ENCODE results near the gene ANKMY1. TPM values are rescaled to one million over a fixed set of nuclear protein-coding genes. Genes with fewer than 3 reads are reported as not detected.

Gene ANKMY1
- total RNA-seq, 2 experiments from 2014 or later = 13.3 to 15.9 TPM

GRCh38 chr2:240598311-240598911 is 40.6 kb upstream of the ANKMY1 start:
- no peak overlapping the region for H3K27ac Mint-ChIP-seq
- no peaks in the 10 kb centered on the region for H3K9me3 Mint-ChIP-seq
- no peaks in the 10 kb centered on the region for H3K27me3 Mint-ChIP-seq
- no peaks in the 10 kb centered on the region for H3K36me3 Mint-ChIP-seq
- no peaks in the 10 kb centered on the region for H3K4me1 Mint-ChIP-seq
- DNase-seq = no peak
- H3K4me3 Mint-ChIP-seq = no peak overlapping the region

GRCh38 chr2:240597419-240598181 is 39.8 kb upstream of the ANKMY1 start:
- no peak for DNase-seq
- Mint-ChIP-seq H3K9me3 (no peaks in the 10 kb centered on the region), H3K4me3 (no peak overlapping the region), H3K36me3 (no peaks in the 10 kb centered on the region), H3K4me1 (no peaks in the 10 kb centered on the region), H3K27ac (no peak overlapping the region), H3K27me3 (no peaks in the 10 kb centered on the region)

GRCh38 chr2:240597054-240597418 is 39.2 kb upstream of the ANKMY1 start:
- no peaks in the 10 kb centered on the region for H3K9me3 Mint-ChIP-seq
- no peaks in the 10 kb centered on the region for H3K27me3 Mint-ChIP-seq
- DNase-seq = no peak
- H3K4me3 Mint-ChIP-seq = no peak overlapping the region
- no peak overlapping the region for H3K27ac Mint-ChIP-seq
- H3K36me3 Mint-ChIP-seq = no peaks in the 10 kb centered on the region
- no peaks in the 10 kb centered on the region for H3K4me1 Mint-ChIP-seq

GRCh38 chr2:240596491-240596931 is 38.7 kb upstream of the ANKMY1 start:
- Mint-ChIP-seq H3K9me3 (no peaks in the 10 kb centered on the region), H3K4me3 (no peak overlapping the region), H3K27me3 (no peaks in the 10 kb centered on the region), H3K36me3 (no peaks in the 10 kb centered on the region), H3K27ac (no peak overlapping the region), H3K4me1 (no peaks in the 10 kb centered on the region)
- DNase-seq = no peak

- no peaks in the 10 kb centered on the region for H3K9me3 Mint-ChIP-seq
- H3K36me3 Mint-ChIP-seq = no peaks in the 10 kb centered on the region
- H3K4me3 Mint-ChIP-seq = no peak overlapping the region
- H3K27me3 Mint-ChIP-seq = no peaks in the 10 kb centered on the region
- no peaks in the 10 kb centered on the region for H3K4me1 Mint-ChIP-seq
- no peak overlapping the region for H3K27ac Mint-ChIP-seq
- DNase-seq = no peak
Measured at GRCh38 chr2:240596080-240596460, 38.3 kb upstream of the ANKMY1 start.

GRCh38 chr2:240595381-240596079 is 37.7 kb upstream of the ANKMY1 start:
- Mint-ChIP-seq H3K27me3 (no peaks in the 10 kb centered on the region), H3K27ac (no peak overlapping the region), H3K9me3 (no peaks in the 10 kb centered on the region), H3K4me3 (no peak overlapping the region), H3K4me1 (no peaks in the 10 kb centered on the region), H3K36me3 (no peaks in the 10 kb centered on the region)
- DNase-seq = peak; percentile 52

GRCh38 chr2:240594511-240595380 is 37.0 kb upstream of the ANKMY1 start:
- H3K36me3 Mint-ChIP-seq = no peaks in the 10 kb centered on the region
- H3K27ac Mint-ChIP-seq = no peak overlapping the region
- H3K4me3 Mint-ChIP-seq = no peak overlapping the region
- no peak for DNase-seq
- H3K27me3 Mint-ChIP-seq = no peaks in the 10 kb centered on the region
- no peaks in the 10 kb centered on the region for H3K4me1 Mint-ChIP-seq
- no peaks in the 10 kb centered on the region for H3K9me3 Mint-ChIP-seq

GRCh38 chr2:240593703-240594451 is 36.1 kb upstream of the ANKMY1 start:
- DNase-seq = no peak
- no peaks in the 10 kb centered on the region for H3K36me3 Mint-ChIP-seq
- H3K27ac Mint-ChIP-seq = no peak overlapping the region
- H3K4me1 Mint-ChIP-seq = peaks cover 7% of the 10 kb centered on the region
- H3K27me3 Mint-ChIP-seq = no peaks in the 10 kb centered on the region
- H3K4me3 Mint-ChIP-seq = no peak overlapping the region
- H3K9me3 Mint-ChIP-seq = no peaks in the 10 kb centered on the region

- DNase-seq = no peak
- Mint-ChIP-seq H3K36me3 (no peaks in the 10 kb centered on the region), H3K4me1 (peaks cover 14% of the 10 kb centered on the region), H3K9me3 (no peaks in the 10 kb centered on the region), H3K4me3 (no peak overlapping the region), H3K27ac (no peak overlapping the region), H3K27me3 (no peaks in the 10 kb centered on the region)
Measured at GRCh38 chr2:240593026-240593702, 35.4 kb upstream of the ANKMY1 start.

GRCh38 chr2:240591784-240592183 is 34.0 kb upstream of the ANKMY1 start:
- Mint-ChIP-seq H3K9me3 (no peaks in the 10 kb centered on the region), H3K4me1 (peaks cover 21% of the 10 kb centered on the region), H3K4me3 (no peak overlapping the region), H3K27ac (no peak overlapping the region), H3K36me3 (no peaks in the 10 kb centered on the region), H3K27me3 (no peaks in the 10 kb centered on the region)
- no peak for DNase-seq

GRCh38 chr2:240591226-240591625 is 33.4 kb upstream of the ANKMY1 start:
- no peak for DNase-seq
- H3K27me3 Mint-ChIP-seq = no peaks in the 10 kb centered on the region
- no peaks in the 10 kb centered on the region for H3K9me3 Mint-ChIP-seq
- no peak overlapping the region for H3K27ac Mint-ChIP-seq
- peaks cover 21% of the 10 kb centered on the region for H3K4me1 Mint-ChIP-seq
- no peaks in the 10 kb centered on the region for H3K36me3 Mint-ChIP-seq
- no peak overlapping the region for H3K4me3 Mint-ChIP-seq

- no peaks in the 10 kb centered on the region for H3K9me3 Mint-ChIP-seq
- no peak overlapping the region for H3K4me3 Mint-ChIP-seq
- H3K27me3 Mint-ChIP-seq = no peaks in the 10 kb centered on the region
- no peak overlapping the region for H3K27ac Mint-ChIP-seq
- H3K36me3 Mint-ChIP-seq = no peaks in the 10 kb centered on the region
- no peak for DNase-seq
- H3K4me1 Mint-ChIP-seq = peaks cover 21% of the 10 kb centered on the region
Measured at GRCh38 chr2:240590681-240591111, 32.9 kb upstream of the ANKMY1 start.

- no peak overlapping the region for H3K27ac Mint-ChIP-seq
Measured at GRCh38 chr2:240589850-240590525, 32.2 kb upstream of the ANKMY1 start.

More at GRCh38 chr2:240589850-240590525, 32.2 kb upstream of the ANKMY1 start:
- no peak overlapping the region for H3K4me3 Mint-ChIP-seq
- no peaks in the 10 kb centered on the region for H3K9me3 Mint-ChIP-seq
- no peak for DNase-seq
- H3K4me1 Mint-ChIP-seq = peaks cover 23% of the 10 kb centered on the region
- no peaks in the 10 kb centered on the region for H3K27me3 Mint-ChIP-seq
- H3K36me3 Mint-ChIP-seq = no peaks in the 10 kb centered on the region

All from activated naive CD8-positive, alpha-beta T cell treated with anti-CD3 and anti-CD28 coated beads for 36 hours (primary cell).